Mesendoderm (in vitro differentiated cells): ENCODE results near the gene CHRNA4.

Experiments
- DNase-seq: peaks from one replicate; pipeline ENCODE4 v3.0.0; 2013
- H2AK5ac ChIP-seq: 2 replicates; pipeline ENCODE4 v1.6.1; 2013; ENCODE audit warnings: low read length, inconsistent platforms
- H2BK120ac ChIP-seq: 2 replicates; pipeline ENCODE4 v1.6.1; 2013; ENCODE audit warnings: low read depth, mild to moderate bottlenecking, low read length, moderate library complexity, mixed read lengths
- H2BK15ac ChIP-seq: replicated peaks from 2 replicates; pipeline ENCODE4 v1.6.1; 2013; ENCODE audit warnings: low read depth, mild to moderate bottlenecking, moderate library complexity
- H2BK5ac ChIP-seq: 2 replicates; pipeline ENCODE4 v1.6.1; 2013; ENCODE audit warnings: low read length, inconsistent platforms
- H3K18ac ChIP-seq: 2 replicates; pipeline ENCODE4 v1.6.1; 2013; ENCODE audit warnings: mild to moderate bottlenecking, low read length, mixed read lengths
- H3K23ac ChIP-seq: one replicate; pipeline ENCODE4 v1.6.1; 2013; ENCODE audit warnings: low read length
- H3K27ac ChIP-seq: 2 replicates; pipeline ENCODE4 v1.5.1; 2013; ENCODE audit warnings: low read depth, mild to moderate bottlenecking, inconsistent platforms, low read length, moderate library complexity
- H3K27me3 ChIP-seq: 2 replicates; pipeline ENCODE4 v1.6.1; 2013; ENCODE audit warnings: low read length, control low read depth, mild to moderate bottlenecking, inconsistent platforms; ENCODE audit not compliant: insufficient read depth, poor library complexity
- H3K36me3 ChIP-seq: 2 replicates; pipeline ENCODE4 v1.6.1; 2013; ENCODE audit warnings: low read length, inconsistent platforms; ENCODE audit not compliant: control insufficient read depth, insufficient read depth
- H3K4ac ChIP-seq: one replicate; pipeline ENCODE4 v1.6.1; 2013; ENCODE audit warnings: low read depth, mild to moderate bottlenecking, low read length, moderate library complexity
- H3K4me1 ChIP-seq: 2 replicates; pipeline ENCODE4 v1.6.1; 2013; ENCODE audit warnings: low read depth, low read length, inconsistent platforms; ENCODE audit not compliant: control insufficient read depth
- H3K4me2 ChIP-seq: 2 replicates; pipeline ENCODE4 v1.6.1; 2013; ENCODE audit warnings: low read length
- H3K4me3 ChIP-seq: 2 replicates; pipeline ENCODE4 v1.5.1; 2013; ENCODE audit warnings: mild to moderate bottlenecking, low read length
- H3K56ac ChIP-seq: one replicate; pipeline ENCODE4 v1.6.1; 2013; ENCODE audit warnings: low read length
- H3K79me1 ChIP-seq: 2 replicates; pipeline ENCODE4 v1.6.1; 2013; ENCODE audit warnings: low read length, inconsistent platforms
- H3K79me2 ChIP-seq: 2 replicates; pipeline ENCODE4 v1.6.1; 2013; ENCODE audit warnings: mild to moderate bottlenecking, low read length; ENCODE audit not compliant: control insufficient read depth, insufficient read depth
- H3K9ac ChIP-seq: 2 replicates; pipeline ENCODE4 v1.6.1; 2013; ENCODE audit warnings: low read length, inconsistent platforms
- H4K5ac ChIP-seq: one replicate; pipeline ENCODE4 v1.6.1; 2013; ENCODE audit warnings: low read length
- H4K8ac ChIP-seq: one replicate; pipeline ENCODE4 v1.6.1; 2013; ENCODE audit warnings: low read depth, mild to moderate bottlenecking, control low read depth, low read length, moderate library complexity
- WGBS: extraction: QIAGEN DNeasy Blood & Tissue Kit; methylation state at CpG from one replicate; pipeline ENCODE4 v1.1.7; 2013; ENCODE audit warnings: low lambda C conversion rate, missing lambda C conversion rate; ENCODE audit not compliant: insufficient coverage; ENCODE audit errors: extremely low coverage; 5-methylcytosine and 5-hydroxymethylcytosine counted together

CHRNA4 gene

DNA sequence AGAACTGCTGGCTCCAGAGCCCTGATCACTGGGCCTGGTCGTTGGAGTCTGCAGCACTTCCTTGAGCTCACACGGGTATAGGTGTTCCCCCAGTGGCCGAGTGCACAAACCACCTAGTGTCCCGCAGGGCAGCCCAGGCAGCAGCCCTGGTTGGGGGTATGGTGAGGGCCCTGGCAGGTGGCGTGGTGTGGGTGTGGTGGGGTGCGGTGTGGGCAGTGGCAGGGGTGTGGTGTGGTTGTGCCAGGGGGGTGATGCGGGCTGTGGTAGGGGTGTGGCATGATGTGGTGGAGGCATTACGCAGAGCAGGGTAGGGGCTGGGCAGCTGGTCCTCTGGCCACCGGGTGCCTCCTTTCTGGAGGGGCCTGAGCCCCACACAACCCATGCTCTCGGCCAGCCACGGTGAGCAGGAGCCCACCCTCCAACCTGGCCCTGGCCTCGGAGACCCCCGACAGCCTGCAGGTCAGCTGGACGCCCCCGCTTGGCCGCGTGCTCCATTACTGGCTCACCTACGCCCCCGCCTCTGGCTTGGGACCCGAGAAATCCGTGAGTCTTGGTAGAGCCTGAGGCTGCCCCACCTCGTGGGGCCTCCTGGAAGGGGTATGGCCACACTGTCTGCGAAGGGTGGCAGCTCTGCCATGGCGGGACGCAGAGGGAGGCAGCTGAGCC lies 47.7 kb downstream of the CHRNA4 start:
- Histone ChIP-seq H3K4me3 (no peak overlapping the region), H3K56ac (no peak overlapping the region), H4K5ac (no peak overlapping the region), H2AK5ac (no peak overlapping the region), H3K18ac (no peak overlapping the region), H2BK5ac (no peak overlapping the region), H3K9ac (no peak overlapping the region), H2BK15ac (no peak overlapping the region), H3K4ac (no peak overlapping the region), H3K79me1 (no peaks in the 10 kb centered on the region), H3K23ac (no peak overlapping the region), H2BK120ac (no peak overlapping the region), H3K27me3 (no peaks in the 10 kb centered on the region), H3K79me2 (no peaks in the 10 kb centered on the region), H3K27ac (no peak overlapping the region), H3K4me1 (no peaks in the 10 kb centered on the region), H4K8ac (no peak overlapping the region), H3K36me3 (no peaks in the 10 kb centered on the region), H3K4me2 (no peak overlapping the region)
- WGBS = no CpG with 5 or more reads among the region's 25 CpGs
- DNase-seq = no peak

DNA sequence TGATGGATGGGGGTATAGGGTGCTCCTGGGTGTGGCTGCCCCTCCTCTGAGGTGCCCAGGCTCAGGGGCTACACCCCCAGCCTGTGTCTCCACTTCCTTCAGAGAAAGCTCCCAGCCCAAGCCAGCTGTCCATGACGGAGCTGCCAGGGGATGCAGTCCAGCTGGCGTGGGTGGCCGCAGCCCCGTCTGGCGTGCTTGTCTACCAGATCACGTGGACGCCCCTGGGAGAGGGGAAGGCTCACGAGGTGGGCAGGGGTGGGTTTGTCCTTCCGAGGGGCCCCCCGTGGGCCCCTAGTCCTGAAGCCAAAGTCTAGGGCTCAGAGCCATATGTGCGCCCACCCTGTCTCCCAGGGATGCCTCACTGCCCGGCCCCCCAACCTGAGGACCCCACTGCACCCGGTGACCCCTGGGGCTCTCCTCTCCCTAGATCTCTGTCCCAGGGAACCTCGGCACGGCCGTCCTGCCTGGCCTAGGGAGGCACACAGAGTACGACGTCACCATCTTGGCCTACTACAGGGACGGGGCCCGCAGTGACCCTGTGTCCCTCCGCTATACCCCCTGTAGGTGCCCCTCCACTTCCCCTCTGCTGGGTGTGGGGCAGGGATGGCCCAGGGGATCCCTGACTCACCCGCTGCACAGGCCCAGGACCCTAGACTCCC lies 48.3 kb downstream of the CHRNA4 start:
- H3K36me3 ChIP-seq = no peaks in the 10 kb centered on the region
- no peak for DNase-seq
- no peaks in the 10 kb centered on the region for H3K27me3 ChIP-seq
- no peak overlapping the region for H2BK15ac ChIP-seq
- no CpG with 5 or more reads among the region's 22 CpGs for WGBS
- no peak overlapping the region for H3K4ac ChIP-seq
- H2AK5ac ChIP-seq = no peak overlapping the region
- no peak overlapping the region for H3K4me2 ChIP-seq
- no peak overlapping the region for H4K5ac ChIP-seq
- H3K9ac ChIP-seq = no peak overlapping the region
- no peak overlapping the region for H3K4me3 ChIP-seq
- no peak overlapping the region for H2BK5ac ChIP-seq
- no peak overlapping the region for H3K18ac ChIP-seq
- H3K27ac ChIP-seq = no peak overlapping the region
- no peak overlapping the region for H4K8ac ChIP-seq
- H3K4me1 ChIP-seq = no peaks in the 10 kb centered on the region
- no peak overlapping the region for H2BK120ac ChIP-seq
- H3K23ac ChIP-seq = no peak overlapping the region
- no peaks in the 10 kb centered on the region for H3K79me2 ChIP-seq
- no peak overlapping the region for H3K56ac ChIP-seq
- no peaks in the 10 kb centered on the region for H3K79me1 ChIP-seq

DNA sequence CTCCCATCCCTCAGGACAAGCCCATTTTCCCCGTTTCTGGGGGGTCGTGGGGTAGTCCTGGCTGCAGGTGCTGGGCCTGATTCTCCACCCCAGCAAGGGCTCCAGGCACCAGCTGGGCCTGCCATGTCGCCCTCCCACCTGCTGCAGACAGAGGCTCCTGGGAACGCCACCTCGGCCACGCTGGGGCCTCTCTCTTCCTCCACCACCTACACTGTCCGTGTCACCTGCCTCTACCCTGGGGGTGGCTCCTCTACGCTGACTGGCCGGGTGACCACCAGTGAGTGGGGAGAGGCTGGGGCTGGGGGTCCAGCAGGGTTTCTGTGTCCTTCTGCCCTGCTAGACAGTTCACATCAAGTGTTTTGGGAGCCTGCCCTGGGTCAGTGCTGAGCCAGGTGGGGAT lies 48.9 kb downstream of the CHRNA4 start:
- no CpG with 5 or more reads among the region's 9 CpGs for WGBS
- Histone ChIP-seq H3K27ac (no peak overlapping the region), H3K4me3 (no peak overlapping the region), H3K4me2 (no peak overlapping the region), H3K79me1 (no peaks in the 10 kb centered on the region), H4K5ac (no peak overlapping the region), H3K56ac (no peak overlapping the region), H4K8ac (no peak overlapping the region), H3K18ac (no peak overlapping the region), H3K4ac (no peak overlapping the region), H3K9ac (no peak overlapping the region), H2BK120ac (no peak overlapping the region), H3K23ac (no peak overlapping the region), H2AK5ac (no peak overlapping the region), H2BK15ac (no peak overlapping the region), H2BK5ac (no peak overlapping the region), H3K36me3 (no peaks in the 10 kb centered on the region), H3K4me1 (no peaks in the 10 kb centered on the region), H3K79me2 (no peaks in the 10 kb centered on the region), H3K27me3 (no peaks in the 10 kb centered on the region)
- DNase-seq = no peak

DNA sequence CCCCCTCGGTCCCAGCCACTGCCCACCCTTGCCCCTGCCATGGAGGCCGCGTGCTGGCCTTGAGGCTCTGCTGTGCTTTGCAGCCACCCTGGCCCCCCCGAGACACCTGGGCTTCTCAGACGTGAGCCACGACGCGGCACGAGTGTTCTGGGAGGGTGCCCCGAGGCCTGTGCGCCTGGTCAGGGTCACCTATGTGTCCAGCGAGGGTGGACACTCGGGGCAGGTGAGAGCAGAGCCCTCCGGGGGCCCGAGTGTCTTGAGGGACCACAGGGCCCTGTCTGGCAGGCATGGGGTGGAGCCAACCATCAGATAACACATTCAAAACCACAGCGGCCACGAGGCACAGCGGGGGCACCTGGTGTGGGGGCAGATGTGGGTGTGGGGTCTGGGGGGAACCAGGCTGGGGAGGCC lies 49.3 kb downstream of the CHRNA4 start:
- H3K9ac ChIP-seq = no peak overlapping the region
- H3K79me1 ChIP-seq = no peaks in the 10 kb centered on the region
- H2BK120ac ChIP-seq = no peak overlapping the region
- H3K4ac ChIP-seq = no peak overlapping the region
- no peak for DNase-seq
- H2BK5ac ChIP-seq = no peak overlapping the region
- no peak overlapping the region for H3K27ac ChIP-seq
- no peaks in the 10 kb centered on the region for H3K36me3 ChIP-seq
- H3K56ac ChIP-seq = no peak overlapping the region
- H3K79me2 ChIP-seq = no peaks in the 10 kb centered on the region
- H4K8ac ChIP-seq = no peak overlapping the region
- WGBS = no CpG with 5 or more reads among the region's 18 CpGs
- no peak overlapping the region for H3K18ac ChIP-seq
- no peaks in the 10 kb centered on the region for H3K4me1 ChIP-seq
- H2BK15ac ChIP-seq = no peak overlapping the region
- no peak overlapping the region for H2AK5ac ChIP-seq
- H3K23ac ChIP-seq = no peak overlapping the region
- H4K5ac ChIP-seq = no peak overlapping the region
- no peaks in the 10 kb centered on the region for H3K27me3 ChIP-seq
- H3K4me3 ChIP-seq = no peak overlapping the region
- H3K4me2 ChIP-seq = no peak overlapping the region

DNA sequence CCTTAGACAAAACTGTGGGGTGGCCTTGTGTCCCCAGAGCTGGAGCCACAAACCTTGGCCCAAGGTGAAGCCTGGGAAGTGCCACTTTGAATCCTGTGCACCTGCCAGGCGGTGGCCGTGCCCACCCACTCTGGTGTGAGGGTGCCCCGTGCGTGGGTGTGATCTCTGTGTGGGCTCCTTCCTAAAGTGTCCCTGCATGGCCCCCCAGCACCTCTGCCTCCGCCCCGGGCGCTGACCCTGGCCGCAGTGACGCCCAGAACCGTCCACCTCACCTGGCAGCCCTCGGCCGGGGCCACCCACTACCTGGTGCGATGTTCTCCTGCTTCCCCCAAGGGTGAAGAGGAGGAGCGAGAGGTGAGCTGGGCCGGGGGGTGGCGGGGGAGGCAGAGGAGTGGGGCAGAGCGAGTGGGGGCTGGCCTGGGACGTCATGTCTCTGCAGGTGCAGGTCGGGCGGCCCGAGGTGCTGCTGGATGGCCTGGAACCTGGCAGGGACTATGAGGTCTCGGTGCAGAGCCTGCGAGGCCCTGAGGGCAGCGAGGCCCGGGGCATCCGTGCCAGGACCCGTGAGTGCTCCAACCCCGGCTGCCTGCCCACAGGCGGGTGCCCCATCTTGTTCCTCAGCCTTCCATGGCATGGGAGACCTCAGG lies 49.8 kb downstream of the CHRNA4 start:
- Histone ChIP-seq H3K79me2 (no peaks in the 10 kb centered on the region), H3K23ac (no peak overlapping the region), H3K27ac (no peak overlapping the region), H3K9ac (no peak overlapping the region), H2AK5ac (no peak overlapping the region), H2BK5ac (no peak overlapping the region), H3K27me3 (no peaks in the 10 kb centered on the region), H3K18ac (no peak overlapping the region), H2BK15ac (no peak overlapping the region), H3K4me2 (no peak overlapping the region), H3K4ac (no peak overlapping the region), H3K4me3 (no peak overlapping the region), H2BK120ac (no peak overlapping the region), H4K5ac (no peak overlapping the region), H4K8ac (no peak overlapping the region), H3K36me3 (no peaks in the 10 kb centered on the region), H3K4me1 (no peaks in the 10 kb centered on the region), H3K56ac (no peak overlapping the region), H3K79me1 (no peaks in the 10 kb centered on the region)
- DNase-seq = no peak
- WGBS = no CpG with 5 or more reads among the region's 29 CpGs
